Stimulated activated CD4-positive, alpha-beta T cell treated with anti-CD3 and anti-CD28 coated beads, Interleukin-4, amount 100 ng/mL, for 48 hours (primary cell): Measurements from ENCODE around the gene DTL.

Experiments
- DNase-seq, 2 donors: peaks; one replicate each; pipeline ENCODE4 v3.0.0-alpha.2; 2020; ENCODE audit warnings: low read depth in 2 of 2

DTL gene

DNA sequence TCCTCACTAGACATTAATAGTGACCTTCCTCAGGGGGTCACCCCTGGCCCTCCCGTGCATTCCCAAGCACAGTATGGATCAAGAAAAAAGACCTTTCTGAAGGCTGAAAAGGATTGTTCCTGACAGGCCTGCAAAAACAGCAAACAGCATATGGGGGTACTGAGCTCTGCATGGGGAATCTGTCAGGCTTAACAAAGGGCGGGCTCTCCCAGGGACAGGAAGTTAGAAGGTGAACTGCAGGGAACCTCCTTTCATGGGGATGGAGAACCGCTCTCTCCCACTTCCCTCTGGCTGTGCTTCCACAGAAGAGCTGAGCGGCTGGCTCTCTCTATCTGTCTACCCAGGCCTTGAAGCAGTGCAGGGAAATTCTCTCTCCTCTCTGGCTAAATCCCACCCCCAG is 91.7 kb downstream of the DTL start:
- no peak for DNase-seq

DNA sequence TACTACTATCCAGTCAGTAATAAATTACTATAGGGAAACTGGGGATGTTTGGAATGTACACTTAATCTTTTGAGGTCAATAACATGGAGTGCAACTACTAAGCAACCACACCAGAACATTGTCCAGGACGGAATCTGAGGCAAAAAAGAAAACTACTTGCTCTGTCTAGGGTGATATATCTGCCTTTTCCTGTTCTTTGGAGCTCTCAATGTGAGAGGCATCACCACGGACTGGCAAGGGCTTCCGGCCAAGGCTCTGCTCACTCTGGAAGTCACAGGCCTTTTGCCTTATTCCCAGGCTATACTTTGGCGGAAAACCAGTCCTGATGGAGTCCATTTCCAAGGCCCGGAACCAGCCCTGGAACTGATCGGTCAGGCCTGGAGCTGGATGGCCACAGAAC is 94.2 kb downstream of the DTL start:
- no peak for DNase-seq

DNA sequence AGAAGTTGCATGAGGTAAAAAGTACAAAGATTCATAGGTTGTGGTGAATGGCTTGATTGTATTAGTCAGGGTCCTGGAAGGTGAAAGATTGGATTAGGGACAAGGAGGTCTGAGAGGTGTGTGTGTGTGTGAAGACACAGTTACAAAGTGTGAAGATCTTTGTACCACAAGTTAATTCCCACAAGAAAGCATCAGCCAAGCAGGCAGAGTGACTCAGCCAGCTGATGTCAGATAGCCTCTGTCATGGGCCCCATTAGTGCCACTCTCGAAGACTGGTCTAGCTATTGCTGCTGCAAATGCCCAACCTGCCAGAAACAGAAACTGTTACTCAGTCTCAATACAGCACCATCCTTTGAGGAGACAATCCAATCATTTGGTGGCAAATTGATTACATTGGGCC is 96.5 kb downstream of the DTL start:
- no peak for DNase-seq

DNA sequence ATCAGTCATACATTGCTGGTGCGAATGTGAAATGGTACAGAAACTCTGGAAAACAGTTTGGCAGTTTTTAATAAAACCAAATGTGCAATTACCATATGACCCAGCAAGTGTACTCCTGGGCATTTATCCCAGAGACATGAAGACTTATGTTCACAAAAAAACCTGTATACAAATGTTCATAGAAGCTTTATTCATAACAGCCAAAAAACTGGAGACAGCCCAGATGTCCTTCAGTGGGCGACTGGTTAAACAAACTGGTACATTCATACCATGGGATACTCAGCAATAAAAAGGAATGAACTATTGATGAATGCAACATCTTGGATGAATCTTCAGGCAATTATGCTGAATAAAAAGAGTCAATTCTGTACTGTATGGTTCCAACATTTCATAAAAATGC is 97.8 kb downstream of the DTL start:
- DNase-seq = no peak

DNA sequence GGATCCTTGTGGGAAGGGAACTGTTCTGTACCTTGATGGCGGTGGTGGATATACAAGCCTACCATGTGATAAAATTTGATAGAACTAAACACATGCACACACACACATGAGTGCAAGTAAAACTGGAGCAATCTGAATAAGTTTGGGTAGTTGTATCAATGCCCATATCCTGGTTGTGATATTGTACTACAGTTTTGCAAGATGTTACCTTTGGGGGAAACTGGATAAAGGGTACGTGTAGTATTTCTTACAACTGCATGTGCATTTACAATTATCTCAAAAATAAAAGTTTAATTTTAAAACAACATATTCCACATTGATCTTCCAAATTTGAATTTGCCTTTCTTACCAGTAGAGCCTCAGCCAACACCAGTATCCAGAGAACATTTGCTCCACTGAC is 99.6 kb downstream of the DTL start:
- no peak for DNase-seq

DNA sequence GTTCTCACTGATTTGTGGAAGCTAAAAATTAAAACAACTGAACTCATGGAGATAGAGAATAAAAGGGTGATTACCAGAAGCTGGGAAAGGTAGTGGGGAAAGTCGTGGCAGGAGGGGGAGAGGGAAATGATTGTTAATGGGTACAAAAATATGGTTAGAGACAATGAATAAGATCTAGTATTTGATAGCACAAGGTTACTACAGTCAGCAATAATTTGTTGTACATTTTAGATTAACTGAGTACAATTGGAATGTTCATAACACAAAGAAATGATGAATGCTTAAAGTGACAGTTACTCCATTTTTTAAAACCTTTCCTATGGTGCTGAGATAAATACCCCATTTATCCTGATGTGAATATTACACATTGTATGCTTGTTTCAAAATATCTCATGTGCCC is 102.3 kb downstream of the DTL start:
- no peak for DNase-seq

DNA sequence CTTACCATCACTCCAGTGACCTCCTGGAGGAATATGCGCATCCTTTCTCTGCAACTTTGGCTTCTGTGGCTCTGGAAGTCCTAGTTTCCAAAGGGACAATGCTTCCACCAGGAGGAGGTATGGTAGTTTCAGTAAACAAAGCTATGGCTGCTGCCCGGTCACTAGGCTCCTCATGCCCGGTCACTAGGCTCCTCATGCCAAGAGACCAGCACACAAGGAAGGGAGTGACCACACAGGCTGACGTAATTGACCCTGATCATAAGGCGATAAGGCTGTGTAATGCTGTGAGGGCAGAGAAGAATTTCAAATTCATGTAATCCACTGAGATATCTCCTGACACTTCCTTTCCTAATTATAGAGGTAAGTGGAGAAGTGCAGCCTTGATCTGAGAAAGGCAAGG is 102.9 kb downstream of the DTL start:
- no peak for DNase-seq

DNA sequence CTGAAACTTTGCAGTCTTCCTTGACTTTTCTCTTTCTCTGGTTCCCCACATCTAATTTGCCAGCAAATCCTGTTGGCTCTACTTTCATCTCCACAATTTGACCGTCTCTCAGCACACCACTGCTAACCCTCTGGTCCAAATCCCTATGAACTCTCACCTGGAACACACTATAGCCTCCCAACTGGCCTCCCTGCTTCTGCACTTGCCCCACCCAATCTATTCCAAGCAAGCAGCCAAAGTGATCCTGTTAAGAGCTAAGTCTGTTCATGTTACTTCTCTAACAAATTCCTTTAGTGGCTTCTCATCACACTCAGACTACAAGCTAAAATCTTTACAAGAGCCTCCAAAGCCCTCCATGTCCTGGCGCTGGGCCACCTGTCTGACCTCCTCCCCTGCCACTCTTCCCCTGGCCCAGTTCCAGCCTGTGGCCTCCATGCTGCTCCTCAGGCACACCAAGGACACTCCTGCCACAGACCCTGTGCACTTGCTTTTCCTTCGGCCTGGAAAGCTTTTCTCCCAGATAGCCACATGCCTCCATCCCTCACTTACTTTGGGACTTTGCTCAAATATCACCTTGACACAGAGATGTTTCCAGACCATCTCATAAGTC is 104.1 kb downstream of the DTL start:
- no peak for DNase-seq

DNA sequence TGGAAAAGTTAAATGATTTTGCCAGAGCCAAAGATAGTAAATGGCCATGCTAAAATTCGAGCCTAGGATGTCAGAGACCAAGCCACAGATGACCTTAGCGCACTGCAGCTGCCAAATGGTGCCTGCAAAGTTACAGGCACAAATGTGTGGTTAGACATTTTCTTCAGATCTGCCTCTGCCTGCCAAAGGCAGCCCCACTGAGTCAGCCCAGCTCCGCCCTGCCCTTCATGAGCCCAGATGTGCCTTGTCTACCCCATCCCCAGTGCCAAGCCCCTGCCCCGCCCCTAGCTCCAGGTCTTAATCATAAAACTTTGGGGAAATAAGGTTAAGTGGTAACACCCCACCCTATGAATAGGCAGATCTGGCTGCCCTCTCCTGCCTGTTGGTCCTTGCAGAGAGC is 105.9 kb downstream of the DTL start:
- DNase-seq = no peak

DNA sequence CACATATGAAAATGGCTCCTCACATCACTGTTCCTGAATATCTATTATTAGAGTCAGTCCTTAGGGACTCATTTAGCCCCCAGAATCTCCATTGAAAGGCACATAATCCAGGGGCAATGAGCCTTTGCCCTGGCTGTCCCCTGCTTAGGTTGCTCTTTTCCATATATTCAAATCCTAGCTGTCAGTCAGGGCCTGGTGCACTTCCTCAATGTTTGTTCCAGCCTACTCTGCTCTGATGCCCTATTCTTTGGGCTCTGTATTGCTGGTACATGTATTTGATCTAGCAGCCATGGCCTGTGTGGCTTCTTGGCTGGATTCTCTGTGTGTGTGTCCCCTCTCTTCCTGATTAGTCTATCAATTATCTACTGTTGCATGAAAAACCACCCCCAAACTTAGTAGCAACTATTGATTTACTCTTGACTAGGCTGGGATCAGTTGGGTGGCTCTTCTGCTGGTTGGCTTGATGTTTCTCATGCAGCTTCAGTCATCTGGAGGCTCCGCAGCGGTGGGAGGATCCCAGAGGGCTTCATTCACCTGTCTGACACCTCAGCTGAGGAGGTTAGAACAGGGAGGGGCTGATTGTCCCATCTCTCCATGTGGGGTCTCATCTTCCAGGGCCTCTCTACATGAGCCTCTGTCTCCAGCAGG is 107.5 kb downstream of the DTL start:
- no peak for DNase-seq

DNA sequence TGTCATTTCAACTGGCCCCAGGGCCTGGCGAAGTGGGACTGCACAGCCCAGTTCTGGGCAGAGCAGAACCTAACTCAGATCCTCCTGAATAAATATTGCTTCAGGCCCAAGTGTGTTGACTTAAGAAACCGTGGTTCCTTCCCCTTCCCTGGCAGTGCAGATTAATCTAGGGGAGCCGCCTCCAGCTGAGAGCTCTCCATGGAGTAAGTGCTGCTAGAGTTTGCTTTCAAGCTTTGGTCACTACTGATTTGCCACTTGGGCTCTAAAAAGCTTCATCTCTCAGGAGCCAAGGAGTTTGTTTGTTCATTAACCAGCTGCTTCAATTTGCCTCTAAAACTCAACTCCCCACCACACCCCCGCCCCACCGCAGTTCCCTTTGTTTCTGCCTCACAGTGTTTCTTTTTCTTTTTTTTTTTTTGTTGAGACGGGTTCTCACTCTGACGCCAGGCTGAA is 112.1 kb downstream of the DTL start:
- no peak for DNase-seq

DNA sequence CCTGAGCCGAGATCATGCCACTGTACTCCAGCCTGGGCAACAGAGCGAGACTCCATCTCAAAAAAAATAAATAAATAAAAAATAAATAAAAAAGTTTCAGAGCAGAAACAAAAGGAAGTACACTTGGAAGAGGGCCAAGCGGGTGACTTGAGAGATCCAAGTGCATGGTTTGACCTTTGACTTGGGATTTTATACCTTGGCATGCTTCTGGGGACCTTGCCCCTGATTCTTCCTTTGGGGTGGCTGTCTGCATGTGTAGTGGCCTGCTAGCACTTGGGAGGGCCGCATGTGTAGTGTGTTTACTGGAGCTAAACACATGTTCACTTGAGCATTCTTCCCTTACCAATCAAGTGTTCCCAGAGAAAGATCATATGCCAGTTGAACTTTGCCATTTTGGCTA is 114.0 kb downstream of the DTL start:
- DNase-seq = no peak

DNA sequence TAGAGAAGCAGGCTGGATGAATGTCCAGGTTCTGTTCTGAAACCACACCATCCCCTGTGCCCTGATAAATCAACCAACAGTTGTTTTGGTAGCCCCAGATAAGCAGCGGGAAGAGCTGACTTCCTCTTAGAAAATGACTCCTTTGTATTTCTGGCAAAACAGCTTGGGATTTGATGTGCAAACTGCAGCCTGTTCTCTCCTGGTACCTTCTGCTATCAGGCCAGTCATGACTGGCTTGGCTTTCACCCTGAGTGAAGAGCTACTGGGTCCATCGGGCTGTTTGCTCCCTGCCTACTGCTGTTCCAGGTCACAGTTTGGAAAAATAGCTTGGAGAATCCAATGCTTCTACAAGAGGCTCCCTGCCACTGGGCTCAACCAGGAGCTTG is 116.8 kb downstream of the DTL start:
- no peak for DNase-seq

DNA sequence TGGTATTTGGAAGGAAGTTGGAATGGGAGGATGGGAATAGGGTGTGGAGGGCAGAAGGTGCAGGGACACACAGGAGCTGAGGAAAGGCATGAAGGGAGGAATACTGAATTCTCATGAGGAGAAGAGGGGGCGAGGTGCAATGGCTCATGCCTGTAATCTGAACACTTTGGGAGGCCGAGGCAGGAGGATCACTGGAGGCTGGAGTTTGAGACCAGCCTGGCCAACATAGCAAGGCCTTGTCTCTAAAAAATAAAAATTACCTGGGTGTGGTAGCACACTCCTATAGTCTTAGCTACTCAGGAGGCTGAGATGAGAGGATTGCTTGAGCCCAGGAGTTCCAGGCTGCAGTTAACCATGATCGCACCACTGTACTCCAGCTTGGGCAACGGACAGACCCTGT is 117.3 kb downstream of the DTL start:
- no peak for DNase-seq

DNA sequence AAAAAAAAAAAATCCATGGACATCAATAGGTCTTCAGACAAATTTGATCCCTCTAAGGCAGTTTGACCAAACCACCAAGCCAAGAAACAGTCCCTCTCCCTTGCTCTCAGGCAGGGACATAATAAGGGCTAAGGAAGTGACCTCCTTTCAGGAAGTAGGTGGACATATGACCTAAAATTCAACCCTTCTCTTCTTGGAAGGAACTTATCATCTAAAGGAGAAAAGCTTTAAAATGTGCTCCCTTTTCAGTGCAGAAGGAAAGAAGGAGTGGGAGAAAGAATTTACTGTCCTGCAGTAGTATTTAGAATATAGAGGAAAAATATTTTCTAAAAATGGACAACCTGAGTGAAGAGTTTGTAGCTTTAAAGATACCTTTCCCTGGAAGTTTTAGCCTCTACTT is 118.1 kb downstream of the DTL start:
- no peak for DNase-seq
